Karpas-422 (cell line): ENCODE data around the gene MMP23B. TPM values are rescaled to one million over a fixed set of nuclear protein-coding genes. Genes with fewer than 3 reads are reported as not detected.

Source experiments
- DNase-seq: peaks from one replicate; pipeline ENCODE4 v3.0.0-alpha.2; 2015
- H2AFZ ChIP-seq: fragments of 200-600 bp; sonication (generic); 2 replicates; pipeline ENCODE4 v1.6.1; 2014; ENCODE audit warnings: antibody characterized with exemption, low read length, mixed read lengths
- H3K27ac ChIP-seq: fragments of 200-600 bp; sonication (generic); 2 replicates; pipeline ENCODE4 v1.5.1; 2014; ENCODE audit warnings: mild to moderate bottlenecking, low read length, moderate library complexity
- H3K27me3 ChIP-seq: fragments of 200-600 bp; sonication (generic); 2 replicates; pipeline ENCODE4 v1.6.1; 2014; ENCODE audit warnings: low read length, mixed read lengths
- H3K36me3 ChIP-seq: fragments of 200-600 bp; sonication (generic); 2 replicates; pipeline ENCODE4 v1.6.1; 2014; ENCODE audit warnings: low read length, mixed read lengths; ENCODE audit not compliant: insufficient read depth
- H3K4me1 ChIP-seq: fragments of 200-600 bp; sonication (generic); 2 replicates; pipeline ENCODE4 v1.6.1; 2014; ENCODE audit warnings: mild to moderate bottlenecking, low read length, mixed read lengths
- H3K4me2 ChIP-seq: fragments of 200-600 bp; sonication (generic); 2 replicates; pipeline ENCODE4 v1.6.1; 2014; ENCODE audit warnings: low read length, low read depth, mild to moderate bottlenecking; ENCODE audit not compliant: poor library complexity, severe bottlenecking
- H3K4me3 ChIP-seq: fragments of 200-600 bp; sonication (generic); 2 replicates; pipeline ENCODE4 v1.5.1; 2014; ENCODE audit warnings: mild to moderate bottlenecking, antibody characterized with exemption, low read length, mixed read lengths
- H3K79me2 ChIP-seq: fragments of 200-600 bp; sonication (generic); 2 replicates; pipeline ENCODE4 v1.6.1; 2014; ENCODE audit warnings: mild to moderate bottlenecking, low read length, mixed read lengths
- H3K9ac ChIP-seq: fragments of 200-600 bp; sonication (generic); 2 replicates; pipeline ENCODE4 v1.6.0; 2014; ENCODE audit warnings: low read length
- H3K9me2 ChIP-seq: fragments of 200-600 bp; sonication (generic), shearing (Covaris generic); replicated peaks from 2 replicates; pipeline ENCODE4 v1.6.0; 2014; ENCODE audit warnings: mild to moderate bottlenecking, low read length, moderate library complexity; ENCODE audit not compliant: insufficient read depth
- H3K9me3 ChIP-seq: fragments of 300-700, 200-600 bp; sonication (generic); 2 replicates; pipeline ENCODE4 v1.6.1; 2014; ENCODE audit warnings: low read length, mixed read lengths
- H4K20me1 ChIP-seq: fragments of 200-600 bp; sonication (generic); 2 replicates; pipeline ENCODE4 v1.6.1; 2014; ENCODE audit warnings: mild to moderate bottlenecking, antibody characterized with exemption, low read length, low read depth; ENCODE audit not compliant: insufficient read depth
- total RNA-seq: library from RNA; depleted of rRNA; stranded (reverse); fragments of >200 nt; shearing (Covaris generic); gene quantifications from 2 replicates; pipeline ENCODE4 v1.2.3, GENCODE V29; 2014; ENCODE audit warnings: low replicate concordance

MMP23B gene
- total RNA-seq, 1 experiment from 2014 or later: 1.3 TPM

DNA sequence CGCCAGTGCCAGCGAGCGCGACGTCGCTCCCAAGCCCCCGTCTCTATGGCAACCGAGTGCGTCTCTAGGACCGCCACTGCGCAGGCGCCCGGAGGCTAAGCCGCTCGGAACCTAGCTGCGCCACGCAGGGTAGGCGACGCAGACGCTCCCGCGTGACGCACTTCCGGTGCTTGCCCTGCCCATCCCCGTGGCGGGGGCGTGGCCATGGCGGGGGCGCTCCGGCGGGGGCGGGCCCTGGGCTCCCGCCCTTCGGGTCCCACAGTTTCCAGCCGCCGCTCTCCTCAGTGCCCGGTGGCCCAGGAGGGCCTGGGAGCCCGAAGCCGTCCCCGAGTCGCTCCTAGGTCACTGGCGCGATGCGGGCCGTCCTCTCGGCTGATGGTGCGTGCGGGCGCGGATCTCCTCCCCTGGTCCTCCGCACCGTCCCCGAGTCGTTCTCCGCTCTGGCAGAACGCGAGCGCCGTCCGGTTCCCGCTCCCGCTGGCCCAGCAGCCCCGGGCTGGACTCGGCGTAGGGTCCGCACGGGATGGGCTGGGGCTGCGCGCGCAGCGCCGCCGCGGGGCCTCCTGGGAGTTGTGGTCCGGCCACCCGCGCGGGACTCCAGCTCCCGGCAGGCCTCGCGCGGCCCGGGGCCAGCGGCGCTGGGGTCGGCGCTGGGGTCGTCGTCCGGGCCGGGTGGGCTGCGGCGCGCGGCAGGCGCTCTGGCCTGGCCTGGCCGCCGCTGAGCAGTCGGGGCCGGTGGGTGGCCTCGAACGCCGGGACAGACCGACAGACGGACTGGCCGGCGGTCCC lies 16.5 kb upstream of the MMP23B start, which contains the start of gene MIB2:
TSS of gene MIB2 (plus strand) at position 245 of the 789 bp plus-strand sequence. CDS start 7,953 bp downstream, outside the sequence.
- peak within 1 kb of the TSS; percentile 99 for H3K4me3 ChIP-seq
- H3K9me2 ChIP-seq: no peaks in the 10 kb centered on the region
- H3K9me3 ChIP-seq: no peaks in the 10 kb centered on the region
- H3K9ac ChIP-seq: peak within 1 kb of the TSS; percentile 100
- peaks cover 14% of the 10 kb centered on the region; the same call in 1 of the 2 replicates for H3K79me2 ChIP-seq
- peaks cover 23% of the 10 kb centered on the region for H3K4me1 ChIP-seq
- peak; percentile 99 for DNase-seq
- peak within 1 kb of the TSS; percentile 93; the same call in 1 of the 2 replicates for H2AFZ ChIP-seq
- no peaks in the 10 kb centered on the region for H3K36me3 ChIP-seq
- H3K4me2 ChIP-seq: peak within 1 kb of the TSS; percentile 100
- H3K27me3 ChIP-seq: no peaks in the 10 kb centered on the region
- peaks cover 22% of the 10 kb centered on the region for H4K20me1 ChIP-seq
- peak within 1 kb of the TSS; percentile 90 for H3K27ac ChIP-seq

DNA sequence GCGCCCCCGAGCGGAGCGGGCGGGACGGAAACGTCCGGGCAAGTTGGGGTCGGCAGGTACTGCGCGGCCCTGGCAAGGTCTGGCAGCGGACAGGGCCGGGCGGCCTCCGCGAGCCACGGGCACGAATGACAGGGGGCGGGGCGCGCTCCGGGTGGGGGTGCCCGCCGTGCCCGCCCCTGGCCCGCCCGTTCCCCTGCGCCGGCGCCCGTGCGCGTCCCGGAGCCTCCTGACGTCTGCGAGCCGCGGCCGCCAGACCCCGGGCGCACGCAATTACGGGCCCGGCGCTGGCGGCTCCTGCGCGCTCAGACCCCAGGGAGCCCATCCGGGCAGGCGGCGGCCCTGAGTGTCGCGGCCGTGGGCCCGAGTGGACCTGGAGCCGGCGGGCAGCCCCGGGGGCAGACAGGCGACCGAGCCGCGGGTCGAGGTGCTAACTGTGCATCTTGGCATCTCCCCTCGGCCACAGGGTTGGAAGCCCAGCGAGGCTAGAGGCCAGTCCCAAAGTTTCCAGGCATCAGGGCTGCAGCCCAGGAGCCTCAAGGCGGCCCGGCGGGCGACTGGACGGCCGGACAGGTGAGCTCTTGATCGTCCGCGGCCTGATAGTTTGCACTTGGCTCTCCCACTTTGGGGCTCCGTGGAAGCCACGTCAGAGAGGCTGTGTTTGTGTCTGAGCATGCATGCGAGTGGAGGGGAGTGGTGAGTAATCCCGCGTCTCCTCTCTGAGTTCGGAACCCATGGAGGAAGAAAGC lies 15.8 kb upstream of the MMP23B start:
- Histone ChIP-seq H2AFZ (no peak overlapping the region), H3K27ac (no peak overlapping the region)
- DNase-seq: peak; percentile 62

DNA sequence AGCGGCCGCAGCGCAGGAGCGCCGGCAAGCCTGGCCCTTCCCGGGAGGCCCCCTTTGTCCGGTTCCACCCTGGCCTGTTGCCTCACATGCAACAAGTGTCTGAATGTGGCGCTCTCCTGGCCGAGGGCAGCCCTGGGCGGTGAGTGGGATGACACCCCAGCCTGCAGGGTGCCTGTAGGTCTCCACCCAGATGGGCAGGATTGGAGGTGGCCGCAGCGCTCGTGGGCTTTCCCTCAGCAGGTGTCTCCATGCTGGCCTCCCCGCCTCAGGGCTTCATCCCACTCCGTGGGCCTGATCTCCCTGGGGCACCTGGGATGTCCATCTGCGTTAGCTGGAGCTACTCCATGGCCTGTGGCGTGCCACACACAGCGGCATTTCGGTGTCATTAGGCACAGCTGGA lies 15.1 kb upstream of the MMP23B start:
- no peak overlapping the region for H2AFZ ChIP-seq
- H3K4me3 ChIP-seq: peak overlapping the region; percentile 99
- no peaks in the 10 kb centered on the region for H3K9me2 ChIP-seq
- no peaks in the 10 kb centered on the region for H3K9me3 ChIP-seq
- peak overlapping the region; percentile 100 for H3K9ac ChIP-seq
- peak overlapping the region; percentile 100 for H3K4me2 ChIP-seq
- peaks cover 23% of the 10 kb centered on the region for H3K4me1 ChIP-seq
- H3K36me3 ChIP-seq: no peaks in the 10 kb centered on the region
- H4K20me1 ChIP-seq: peaks cover 27% of the 10 kb centered on the region
- H3K27ac ChIP-seq: no peak overlapping the region
- DNase-seq: no peak
- peaks cover 14% of the 10 kb centered on the region; the same call in 1 of the 2 replicates for H3K79me2 ChIP-seq
- no peaks in the 10 kb centered on the region for H3K27me3 ChIP-seq

More for the DNA sequence above, 15.8 kb upstream of the MMP23B start:
- Histone ChIP-seq H3K27me3 (no peaks in the 10 kb centered on the region), H3K9ac (peak overlapping the region; percentile 100), H3K9me3 (no peaks in the 10 kb centered on the region), H3K79me2 (peaks cover 14% of the 10 kb centered on the region; the same call in 1 of the 2 replicates), H3K4me2 (peak overlapping the region; percentile 100), H3K4me1 (peaks cover 23% of the 10 kb centered on the region), H3K4me3 (peak overlapping the region; percentile 99), H3K36me3 (no peaks in the 10 kb centered on the region), H3K9me2 (no peaks in the 10 kb centered on the region), H4K20me1 (peaks cover 27% of the 10 kb centered on the region)

DNA sequence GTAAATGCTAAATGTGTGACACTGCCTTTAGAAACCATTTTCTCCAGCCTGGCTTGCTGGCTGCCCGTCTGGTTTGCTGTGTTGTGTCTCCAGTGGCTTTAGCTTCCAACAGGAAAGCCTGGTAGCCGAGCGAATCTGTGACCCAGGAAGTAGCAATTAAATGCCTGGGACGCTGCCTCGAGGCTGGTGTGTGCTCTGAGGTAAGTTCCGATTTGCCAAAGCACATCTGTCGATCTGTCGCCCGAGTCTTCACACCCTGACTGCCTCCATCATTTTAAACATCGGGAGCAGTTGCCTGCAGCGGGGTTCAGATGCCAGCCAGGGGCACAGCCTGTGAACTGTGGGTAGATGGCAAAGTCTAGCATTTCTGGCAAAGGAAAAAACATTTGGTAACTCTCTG lies 14.5 kb upstream of the MMP23B start:
- Histone ChIP-seq H3K9me3 (no peaks in the 10 kb centered on the region), H3K79me2 (peaks cover 14% of the 10 kb centered on the region; the same call in 1 of the 2 replicates), H3K4me3 (no peak overlapping the region), H3K9ac (no peak overlapping the region), H3K27ac (no peak overlapping the region), H3K9me2 (no peaks in the 10 kb centered on the region), H3K4me2 (peak overlapping the region; percentile 100), H4K20me1 (peaks cover 27% of the 10 kb centered on the region), H3K4me1 (peaks cover 23% of the 10 kb centered on the region), H3K27me3 (no peaks in the 10 kb centered on the region), H2AFZ (no peak overlapping the region), H3K36me3 (no peaks in the 10 kb centered on the region)
- DNase-seq: no peak

DNA sequence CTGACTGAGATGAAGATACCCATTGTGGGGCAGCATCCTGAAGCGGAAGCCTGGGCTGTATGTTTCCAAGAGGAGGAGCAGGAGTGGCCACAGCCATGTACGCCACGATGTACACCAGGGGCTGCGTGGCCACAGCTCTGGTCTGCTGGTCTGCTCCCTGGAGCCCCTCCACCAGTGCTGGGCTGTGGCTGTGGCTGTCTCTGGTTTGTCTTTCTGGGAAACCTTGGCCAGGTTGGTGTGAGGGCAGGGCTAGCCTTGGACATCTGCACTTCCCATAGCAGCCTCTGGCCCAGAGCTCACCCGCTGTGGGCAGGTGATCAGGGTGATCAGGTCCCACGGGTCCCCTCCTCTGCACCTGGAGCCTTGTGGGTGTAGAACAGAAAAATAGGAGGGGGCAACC lies 14.0 kb upstream of the MMP23B start:
- H3K27ac ChIP-seq: no peak overlapping the region
- peaks cover 27% of the 10 kb centered on the region for H4K20me1 ChIP-seq
- H3K36me3 ChIP-seq: no peaks in the 10 kb centered on the region
- no peak overlapping the region for H3K9ac ChIP-seq
- H3K4me2 ChIP-seq: no peak overlapping the region
- H3K4me3 ChIP-seq: no peak overlapping the region
- no peaks in the 10 kb centered on the region for H3K9me2 ChIP-seq
- peaks cover 14% of the 10 kb centered on the region; the same call in 1 of the 2 replicates for H3K79me2 ChIP-seq
- H3K27me3 ChIP-seq: no peaks in the 10 kb centered on the region
- no peak overlapping the region for H2AFZ ChIP-seq
- H3K9me3 ChIP-seq: no peaks in the 10 kb centered on the region
- DNase-seq: no peak
- peaks cover 23% of the 10 kb centered on the region for H3K4me1 ChIP-seq

DNA sequence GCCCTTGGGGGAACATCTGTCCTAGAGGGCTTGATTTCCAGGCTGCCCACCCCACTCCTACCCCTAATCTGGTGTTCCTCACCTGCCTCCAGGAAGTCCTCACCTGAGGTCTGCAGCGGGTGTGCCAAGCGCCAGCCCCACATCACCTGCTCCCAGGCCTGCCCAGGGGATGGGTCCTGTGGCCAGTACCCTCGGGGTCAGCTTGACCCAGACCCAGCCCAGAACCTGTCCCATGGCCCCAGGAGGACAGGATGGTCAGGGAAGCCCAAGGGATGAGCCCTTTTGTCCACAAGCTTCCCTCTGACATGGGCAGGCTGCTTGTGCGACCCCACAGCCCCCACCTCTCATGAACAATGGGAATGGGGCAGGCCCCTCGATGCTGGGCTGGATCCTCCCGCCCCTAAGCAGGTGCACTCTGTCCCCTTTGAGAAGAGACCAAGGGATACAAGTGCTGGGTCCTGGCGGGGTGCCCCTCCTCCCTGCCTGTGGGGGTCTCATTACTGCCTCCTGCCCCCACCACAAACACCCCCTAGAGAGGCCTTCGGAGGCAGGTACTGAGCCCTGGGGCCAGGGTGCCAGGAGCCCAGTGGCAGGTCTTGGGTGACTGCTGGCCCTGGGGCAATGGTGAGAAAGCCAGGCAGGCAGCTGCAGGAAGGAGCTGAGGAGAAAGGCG lies 13.4 kb upstream of the MMP23B start:
- H3K79me2 ChIP-seq: peaks cover 14% of the 10 kb centered on the region; the same call in 1 of the 2 replicates
- H3K9ac ChIP-seq: no peak overlapping the region
- peaks cover 23% of the 10 kb centered on the region for H3K4me1 ChIP-seq
- no peak overlapping the region for H2AFZ ChIP-seq
- no peaks in the 10 kb centered on the region for H3K27me3 ChIP-seq
- no peak for DNase-seq
- H3K9me3 ChIP-seq: no peaks in the 10 kb centered on the region
- H3K36me3 ChIP-seq: no peaks in the 10 kb centered on the region
- no peak overlapping the region for H3K27ac ChIP-seq
- no peak overlapping the region for H3K4me2 ChIP-seq
- no peaks in the 10 kb centered on the region for H3K9me2 ChIP-seq
- peaks cover 27% of the 10 kb centered on the region for H4K20me1 ChIP-seq
- H3K4me3 ChIP-seq: no peak overlapping the region

DNA sequence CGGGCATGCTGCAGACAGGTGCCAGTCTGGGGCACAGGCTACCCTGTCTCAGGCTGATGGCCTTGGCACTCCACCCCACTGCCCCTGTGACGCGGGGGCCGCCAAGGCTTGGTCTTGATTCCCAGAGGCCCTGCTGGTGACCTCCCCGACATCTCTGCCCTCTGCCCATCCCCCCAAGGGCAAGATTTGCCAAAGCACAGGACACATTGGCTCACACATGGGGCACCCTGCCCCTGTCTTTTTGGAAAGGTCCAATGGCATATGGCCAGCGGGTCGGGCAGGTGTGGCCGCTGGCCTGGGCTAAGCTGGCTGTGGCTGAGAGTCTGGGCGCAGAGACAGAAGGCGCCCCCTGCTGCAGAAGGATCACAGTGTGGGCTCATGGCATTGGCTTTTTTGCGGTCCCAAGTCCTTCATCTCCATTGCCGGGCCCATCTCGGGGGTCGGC lies 12.0 kb upstream of the MMP23B start:
- Histone ChIP-seq H3K27me3 (no peaks in the 10 kb centered on the region), H3K9ac (no peak overlapping the region), H3K27ac (no peak overlapping the region), H3K9me2 (no peaks in the 10 kb centered on the region), H2AFZ (no peak overlapping the region), H3K4me1 (peaks cover 13% of the 10 kb centered on the region), H3K4me3 (no peak overlapping the region), H3K9me3 (no peaks in the 10 kb centered on the region), H4K20me1 (peaks cover 16% of the 10 kb centered on the region), H3K36me3 (no peaks in the 10 kb centered on the region), H3K4me2 (no peak overlapping the region), H3K79me2 (peaks cover 7% of the 10 kb centered on the region; the same call in 1 of the 2 replicates)
- DNase-seq: peak; percentile 73
